ENCODE data around the gene PTPRN2. TPM values are rescaled to one million over a fixed set of nuclear protein-coding genes. Genes with fewer than 3 reads are reported as not detected.

The PTPRN2 gene
- total and polyA plus RNA-seq, 2 donors (not counting 3 experiments of a cell fraction or from before 2014, with no cell fraction given): 0.62 to 0.88 TPM

DNA sequence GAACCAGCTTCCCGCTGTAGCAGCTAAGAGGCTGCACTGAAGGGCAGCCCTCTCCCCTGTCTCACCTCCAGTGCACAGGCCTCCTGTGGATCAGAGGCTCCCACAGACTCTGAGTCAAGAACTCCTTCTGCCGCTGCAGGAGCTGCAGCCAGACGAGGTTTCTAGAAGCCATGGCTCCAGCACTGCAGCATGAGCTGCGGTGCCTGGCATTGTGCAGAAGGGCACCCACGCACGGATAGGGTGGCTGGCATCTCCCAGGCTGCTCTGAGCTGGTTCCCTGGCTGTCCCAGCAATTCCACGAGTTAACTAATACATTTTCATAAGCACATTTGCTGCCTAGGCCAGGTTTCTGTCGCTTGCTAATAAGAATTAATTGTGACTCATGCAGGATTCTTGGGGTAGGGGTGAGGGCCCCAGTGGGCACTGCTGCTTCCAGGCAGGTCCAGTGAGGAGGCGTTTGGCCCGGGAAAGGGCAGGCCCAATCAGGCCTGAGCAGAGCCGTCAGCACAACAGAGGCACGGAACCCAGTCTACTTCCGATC lies 656.6 kb downstream of the PTPRN2 start:
- DNase-seq (ENCODE audit: low read depth, low spot score) (no peak), FAIRE-seq (no peak)
- H3K4me3 ChIP-seq (replicated peaks in 1 of 3; ENCODE audit: insufficient read depth in 1 of 3, low read depth in 1 of 3, low read length in 3 of 3): no peak overlapping the region
- H3K27me3 ChIP-seq (ENCODE audit: control insufficient read depth in 2 of 2, insufficient read depth in 2 of 2, low read length in 2 of 2): no peaks in the 10 kb centered on the region
- H3K4me2 ChIP-seq (ENCODE audit: insufficient read depth, low read length): no peak overlapping the region
- ChIA-PET POLR2A (interaction anchor here (0.7 kb wide), 1 partner anchor 903 kb away, joined by 4 read pairs; no protein-coding TSS in a partner anchor), CTCF (no interaction called here)
- H3K4me1 ChIP-seq (ENCODE audit: control insufficient read depth, extremely low read depth, insufficient read depth, low read length): no peaks in the 10 kb centered on the region
- dilution Hi-C loops (cut with MboI; ENCODE audit: extremely low pct_ligation_motif_present, low sequenced_read_pairs): no loop called here
- no peaks in the 10 kb centered on the region for H3K36me3 ChIP-seq (ENCODE audit: control insufficient read depth in 2 of 2, extremely low read depth in 1 of 2, insufficient read depth in 2 of 2, low read length in 2 of 2)
- intact Hi-C loops (cut with micrococcal nuclease): no loop called here
- H3K27ac ChIP-seq (ENCODE audit: insufficient read depth, low read depth, low read length): no peak overlapping the region
- H3K9ac ChIP-seq (replicated peaks; ENCODE audit: extremely low read depth, insufficient read depth, low read length): no peak overlapping the region
- no peak overlapping the region for H2AFZ ChIP-seq (ENCODE audit: low read depth, low read length)
- BruUV-seq (replicated peaks): no TSS peak
- peaks cover 23% of the 10 kb centered on the region for H3K9me3 ChIP-seq (replicated peaks; ENCODE audit: control insufficient read depth, insufficient read depth, low read length)
- H4K20me1 ChIP-seq (replicated peaks; ENCODE audit: control insufficient read depth, extremely low read depth, insufficient read depth, low read length): no peaks in the 10 kb centered on the region
- no peaks in the 10 kb centered on the region for H3K9me1 ChIP-seq (replicated peaks; ENCODE audit: control insufficient read depth, extremely low read depth, insufficient read depth, low read length)
- H3K79me2 ChIP-seq (ENCODE audit: control insufficient read depth, insufficient read depth, low read length): no peaks in the 10 kb centered on the region
- TF ChIP-seq EZH2 (IDR thresholded peaks at IDR 0.05; ENCODE audit: borderline replicate concordance, low read depth, low read length, severe bottlenecking): no peak
- TF ChIP-seq, protein P1, sequence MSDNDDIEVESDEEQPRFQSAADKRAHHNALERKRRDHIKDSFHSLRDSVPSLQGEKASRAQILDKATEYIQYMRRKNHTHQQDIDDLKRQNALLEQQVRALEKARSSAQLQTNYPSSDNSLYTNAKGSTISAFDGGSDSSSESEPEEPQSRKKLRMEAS (IDR thresholded peaks at IDR 0.05; ENCODE audit: insufficient read depth, insufficient read length): no peak
- no peak for TF ChIP-seq FOS (IDR thresholded peaks at IDR 0.05; ENCODE audit: borderline replicate concordance, insufficient read depth, low read length)
- no peak for TF ChIP-seq CTCF (IDR thresholded peaks at IDR 0.05; ENCODE audit: extremely low read depth in 1 of 2, insufficient read depth in 1 of 2, low read depth in 1 of 2, low read length in 2 of 2)
- TF ChIP-seq GATA2 (IDR thresholded peaks at IDR 0.05; ENCODE audit: insufficient read depth, insufficient read length, low read depth, low read length): no peak
- TF ChIP-seq JUN (IDR thresholded peaks at IDR 0.05; ENCODE audit: borderline replicate concordance, insufficient read depth, insufficient read length, low read depth): no peak
- no peak for TF ChIP-seq POLR2AphosphoS5 (IDR thresholded peaks at IDR 0.05; ENCODE audit: insufficient read depth, low read depth, low read length)
- no peak for TF ChIP-seq POLR2A (IDR thresholded peaks at IDR 0.05; ENCODE audit: low read depth, low read length)
- TF ChIP-seq MYC (IDR thresholded peaks at IDR 0.05; ENCODE audit: low read depth, low read length): no peak

All from endothelial cell of umbilical vein (primary cell).